ENCODE data around the gene ATPAF1.
"Not testable (repeated sequence)": the region's sequence is repeated elsewhere in the genome, so short reads cannot be mapped to it uniquely, and the experiment has no call there.

The ATPAF1 gene

GRCh38 chr1:46654012-46654411 lies 14.2 kb downstream of the ATPAF1 start:
- in situ Hi-C loops (cut with MboI; ENCODE audit: low pct_unique_long_range_greater_than_20kb, low sequenced_read_pairs) = no loop called here
- DNase-seq = no peak

GRCh38 chr1:46653405-46653958 lies 14.7 kb downstream of the ATPAF1 start:
- DNase-seq = no peak
- in situ Hi-C loops (cut with MboI; ENCODE audit: low pct_unique_long_range_greater_than_20kb, low sequenced_read_pairs) = no loop called here

- in situ Hi-C loops (cut with MboI; ENCODE audit: low pct_unique_long_range_greater_than_20kb, low sequenced_read_pairs) = no loop called here
- DNase-seq = no peak
Measured at GRCh38 chr1:46652321-46653100, 15.7 kb downstream of the ATPAF1 start.

- DNase-seq; in situ Hi-C loops (cut with MboI; ENCODE audit: low pct_unique_long_range_greater_than_20kb, low sequenced_read_pairs): not testable (repeated sequence)
Measured at GRCh38 chr1:46651152-46651551, 17.0 kb downstream of the ATPAF1 start.

GRCh38 chr1:46650491-46650890 lies 17.7 kb downstream of the ATPAF1 start:
- DNase-seq = no peak
- in situ Hi-C loops (cut with MboI; ENCODE audit: low pct_unique_long_range_greater_than_20kb, low sequenced_read_pairs) = no loop called here

- in situ Hi-C loops (cut with MboI; ENCODE audit: low pct_unique_long_range_greater_than_20kb, low sequenced_read_pairs) = no loop called here
- DNase-seq = no peak
Measured at GRCh38 chr1:46649764-46650163, 18.4 kb downstream of the ATPAF1 start.

GRCh38 chr1:46647611-46648010 lies 20.6 kb downstream of the ATPAF1 start:
- DNase-seq = no peak
- in situ Hi-C loops (cut with MboI; ENCODE audit: low pct_unique_long_range_greater_than_20kb, low sequenced_read_pairs) = no loop called here

- in situ Hi-C loops (cut with MboI; ENCODE audit: low pct_unique_long_range_greater_than_20kb, low sequenced_read_pairs) = no loop called here
- DNase-seq = no peak
Measured at GRCh38 chr1:46646844-46647243, 21.3 kb downstream of the ATPAF1 start.

GRCh38 chr1:46646331-46646730 lies 21.8 kb downstream of the ATPAF1 start:
- DNase-seq = no peak
- in situ Hi-C loops (cut with MboI; ENCODE audit: low pct_unique_long_range_greater_than_20kb, low sequenced_read_pairs) = no loop called here

- no peak for DNase-seq
- in situ Hi-C loops (cut with MboI; ENCODE audit: low pct_unique_long_range_greater_than_20kb, low sequenced_read_pairs) = no loop called here
Measured at GRCh38 chr1:46645815-46646214, 22.3 kb downstream of the ATPAF1 start.

- in situ Hi-C loops (cut with MboI; ENCODE audit: low pct_unique_long_range_greater_than_20kb, low sequenced_read_pairs) = no loop called here
Measured at GRCh38 chr1:46643368-46643775, 24.8 kb downstream of the ATPAF1 start.

GRCh38 chr1:46642115-46642680 lies 26.0 kb downstream of the ATPAF1 start:
- peak; percentile 14 for DNase-seq
- in situ Hi-C loops (cut with MboI; ENCODE audit: low pct_unique_long_range_greater_than_20kb, low sequenced_read_pairs) = no loop called here

More at GRCh38 chr1:46643368-46643775, 24.8 kb downstream of the ATPAF1 start:
- DNase-seq = no peak

GRCh38 chr1:46639547-46639946 lies 28.6 kb downstream of the ATPAF1 start:
- in situ Hi-C loops (cut with MboI; ENCODE audit: low pct_unique_long_range_greater_than_20kb, low sequenced_read_pairs) = no loop called here
- no peak for DNase-seq

- no peak for DNase-seq
- in situ Hi-C loops (cut with MboI; ENCODE audit: low pct_unique_long_range_greater_than_20kb, low sequenced_read_pairs) = no loop called here
Measured at GRCh38 chr1:46638921-46639320, 29.2 kb downstream of the ATPAF1 start.

- in situ Hi-C loops (cut with MboI; ENCODE audit: low pct_unique_long_range_greater_than_20kb, low sequenced_read_pairs) = no loop called here
- DNase-seq = no peak
Measured at GRCh38 chr1:46637444-46638083, 30.6 kb downstream of the ATPAF1 start.

GRCh38 chr1:46635205-46635604 lies 33.0 kb downstream of the ATPAF1 start:
- DNase-seq = no peak
- in situ Hi-C loops (cut with MboI; ENCODE audit: low pct_unique_long_range_greater_than_20kb, low sequenced_read_pairs) = no loop called here

- no peak for DNase-seq
- in situ Hi-C loops (cut with MboI; ENCODE audit: low pct_unique_long_range_greater_than_20kb, low sequenced_read_pairs) = no loop called here
Measured at GRCh38 chr1:46630719-46631118, 37.4 kb downstream of the ATPAF1 start.

GRCh38 chr1:46623743-46624644 lies 44.2 kb downstream of the ATPAF1 start:
- DNase-seq = no peak
- in situ Hi-C loops (cut with MboI; ENCODE audit: low pct_unique_long_range_greater_than_20kb, low sequenced_read_pairs) = no loop called here

- DNase-seq = no peak
- in situ Hi-C loops (cut with MboI; ENCODE audit: low pct_unique_long_range_greater_than_20kb, low sequenced_read_pairs) = no loop called here
Measured at GRCh38 chr1:46622344-46622743, 45.8 kb downstream of the ATPAF1 start.
